Liver (tissue), 9 donors: ENCODE data around the gene WNT4. TPM values are rescaled to one million over a fixed set of nuclear protein-coding genes. Genes with fewer than 3 reads are reported as not detected.

Experiments used
- DNase-seq: peaks from one replicate; pipeline ENCODE4 v3.0.0-alpha.2; 2017; ENCODE audit warnings: low spot score
- H3K27ac ChIP-seq, 2 donors: one replicate each; pipeline ENCODE4 v1.7.0; 2013; ENCODE audit warnings: inconsistent platforms in 2 of 2, low read length in 2 of 2, control low read depth in 1 of 2, low read depth in 1 of 2, mild to moderate bottlenecking in 1 of 2
- H3K27me3 ChIP-seq, 4 donors: one replicate each; pipeline versions ENCODE4 v1.6.1 to v1.7.0; 2013; ENCODE audit warnings: low read length in 3 of 4, inconsistent platforms in 1 of 4, mild to moderate bottlenecking in 1 of 4, moderate library complexity in 1 of 4; ENCODE audit not compliant: control insufficient read depth in 4 of 4, insufficient read depth in 4 of 4
- H3K36me3 ChIP-seq, 4 donors: one replicate each; pipeline versions ENCODE4 v1.6.1 to v1.7.0; 2013; ENCODE audit warnings: low read length in 3 of 4, mild to moderate bottlenecking in 3 of 4, low read depth in 1 of 4, moderate library complexity in 1 of 4; ENCODE audit not compliant: control insufficient read depth in 4 of 4, insufficient read depth in 3 of 4
- H3K4me1 ChIP-seq, 4 donors: one replicate each; pipeline versions ENCODE4 v1.6.1 to v1.7.0; 2013; ENCODE audit warnings: low read length in 3 of 4, mild to moderate bottlenecking in 3 of 4, moderate library complexity in 1 of 4; ENCODE audit not compliant: control insufficient read depth in 4 of 4, insufficient read depth in 4 of 4
- H3K4me3 ChIP-seq, 3 donors: one replicate each; pipeline versions ENCODE4 v1.6.1 to v1.7.0; 2013; ENCODE audit warnings: low read length in 3 of 3, control low read depth in 1 of 3, low read depth in 1 of 3, mild to moderate bottlenecking in 1 of 3
- H3K9ac ChIP-seq, 2 donors: one replicate each; pipeline ENCODE4 v1.7.0; 2013; ENCODE audit warnings: low read length in 2 of 2, mild to moderate bottlenecking in 2 of 2, moderate library complexity in 2 of 2, control low read depth in 1 of 2, low read depth in 1 of 2
- H3K9me3 ChIP-seq, 4 donors: one replicate each; pipeline versions ENCODE4 v1.6.1 to v1.7.0; 2013; ENCODE audit warnings: low read length in 3 of 4; ENCODE audit not compliant: control insufficient read depth in 4 of 4
- EGR1 ChIP-seq, 2 donors: IDR thresholded peaks; 2 replicates each; pipeline ENCODE4 v1.6.1; 2016 to 2018; ENCODE audit warnings: antibody characterized with exemption in 2 of 2, low read depth in 2 of 2
- FOXA1 ChIP-seq: IDR thresholded peaks from 2 replicates; pipeline ENCODE4 v1.6.1; 2016; ENCODE audit warnings: antibody characterized with exemption
- FOXA2 ChIP-seq: IDR thresholded peaks from 2 replicates; pipeline ENCODE4 v1.6.1; 2016; ENCODE audit warnings: antibody characterized with exemption
- GABPA ChIP-seq, 2 donors: IDR thresholded peaks in 1 of 2; conservative IDR thresholded peaks in 1 of 2; 2 replicates each; pipeline ENCODE4 v1.6.1; 2016; ENCODE audit warnings: antibody characterized with exemption in 2 of 2, mild to moderate bottlenecking in 1 of 2, moderate library complexity in 1 of 2
- HNF4A ChIP-seq, 2 donors: conservative IDR thresholded peaks; 2 replicates each; pipeline ENCODE4 v1.6.1; 2016; ENCODE audit warnings: antibody characterized with exemption in 2 of 2, mild to moderate bottlenecking in 2 of 2
- HNF4G ChIP-seq: IDR thresholded peaks from 2 replicates; pipeline ENCODE4 v1.6.1; 2016; ENCODE audit warnings: antibody characterized with exemption
- JUND ChIP-seq, 2 donors: IDR thresholded peaks; 2 replicates each; pipeline ENCODE4 v1.6.1; 2016; ENCODE audit warnings: antibody characterized with exemption in 2 of 2
- NR2F2 ChIP-seq: IDR thresholded peaks from 2 replicates; pipeline ENCODE4 v1.6.1; 2016; ENCODE audit warnings: antibody characterized with exemption
- RXRA ChIP-seq, 2 donors: IDR thresholded peaks; 2 replicates each; pipeline ENCODE4 v1.6.1; 2017 to 2018; ENCODE audit warnings: antibody characterized with exemption in 2 of 2, mild to moderate bottlenecking in 1 of 2
- SP1 ChIP-seq: IDR thresholded peaks from 2 replicates; pipeline ENCODE4 v1.6.1; 2018; ENCODE audit warnings: antibody characterized with exemption, mild to moderate bottlenecking
- TAF1 ChIP-seq: conservative IDR thresholded peaks from 2 replicates; pipeline ENCODE4 v1.6.1; 2016; ENCODE audit warnings: antibody characterized with exemption, mild to moderate bottlenecking
- YY1 ChIP-seq: IDR thresholded peaks from 2 replicates; pipeline ENCODE4 v1.6.1; 2016; ENCODE audit warnings: antibody characterized with exemption, mild to moderate bottlenecking
- WGBS: extraction: QIAGEN DNeasy Blood & Tissue Kit; methylation state at CpG from one replicate; pipeline ENCODE4 v1.1.7; 2013; 5-methylcytosine and 5-hydroxymethylcytosine counted together
- polyA plus RNA-seq, 2 donors: library from polyadenylated mRNA; stranded (reverse) in 1 of 2; unstranded in 1 of 2; fragments of 200-250 nt in 1 of 2; fragments of >200 nt in 1 of 2; fragmentation: Nextera tagmentation in 1 of 2; extraction: Ambion mirVana in 1 of 2; gene quantifications; one replicate each; pipeline versions ENCODE4 v1.2.1 to v1.2.3, GENCODE V29; 2013 to 2015
- total RNA-seq, 2 donors: library from RNA; depleted of rRNA; stranded (reverse); fragments of >200 nt; gene quantifications; one replicate each; pipeline ENCODE4 v1.2.3, GENCODE V29; 2014
- TF ChIP-seq, protein P1 (sequence below): IDR thresholded peaks from 2 replicates; pipeline ENCODE4 v1.6.1; 2016; ENCODE audit warnings: antibody characterized with exemption
- TF ChIP-seq, protein P2 (sequence below): IDR thresholded peaks from 2 replicates; pipeline ENCODE4 v1.6.1; 2016; ENCODE audit warnings: antibody characterized with exemption
- TF ChIP-seq, protein P3 (sequence below): fragments of 150-350 bp; IDR thresholded peaks from 2 replicates; pipeline ENCODE4 v1.5.1; 2017; ENCODE audit warnings: improper control_type of control experiment, low read depth, low read length; ENCODE audit not compliant: missing input control
- TF ChIP-seq, protein P4 (sequence below): IDR thresholded peaks from 2 replicates; pipeline ENCODE4 v1.6.1; 2016; ENCODE audit warnings: antibody characterized with exemption, mild to moderate bottlenecking
- donor health status: healthy.
- donor health status: healthy.
- donor health status: healthy.
- donor health status: healthy.
- donor health status: healthy.

WNT4 gene
- total and polyA plus RNA-seq, 4 donors = under 0.01 to 0.09 TPM; not detected in 2

DNA sequence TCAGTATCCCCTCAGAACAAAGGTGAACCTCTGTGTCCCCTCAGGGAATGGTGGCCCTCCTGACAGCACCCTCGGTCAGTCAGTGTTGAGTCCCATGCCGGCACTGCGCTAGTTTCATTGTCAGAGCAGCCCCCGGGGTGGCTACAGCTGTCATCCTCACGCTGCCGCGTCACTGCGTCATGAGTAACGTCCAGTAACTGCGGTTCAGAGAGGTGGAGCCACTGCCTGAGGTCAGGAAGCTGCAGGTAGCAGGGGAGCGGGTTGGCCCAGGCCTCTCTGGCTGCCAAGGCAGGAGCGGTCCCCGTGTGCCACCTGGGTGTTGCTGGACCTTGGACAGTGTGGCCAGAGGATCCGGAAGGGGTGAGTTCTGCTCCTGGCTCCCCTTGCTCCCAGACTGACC lies 20.2 kb upstream of the WNT4 start:
- Histone ChIP-seq H3K4me1 (no peaks in the 10 kb centered on the region), H3K36me3 (no peaks in the 10 kb centered on the region), H3K27me3 (no peaks in the 10 kb centered on the region), H3K9me3 (no peaks in the 10 kb centered on the region), H3K9ac (no peak overlapping the region), H3K4me3 (no peak overlapping the region), H3K27ac (no peak overlapping the region)
- no peak for DNase-seq
- no peak for TF ChIP-seq FOXA1
- TF ChIP-seq, protein P1, sequence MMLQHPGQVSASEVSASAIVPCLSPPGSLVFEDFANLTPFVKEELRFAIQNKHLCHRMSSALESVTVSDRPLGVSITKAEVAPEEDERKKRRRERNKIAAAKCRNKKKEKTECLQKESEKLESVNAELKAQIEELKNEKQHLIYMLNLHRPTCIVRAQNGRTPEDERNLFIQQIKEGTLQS = no peak
- TF ChIP-seq SP1 = no peak
- TF ChIP-seq, protein P2, sequence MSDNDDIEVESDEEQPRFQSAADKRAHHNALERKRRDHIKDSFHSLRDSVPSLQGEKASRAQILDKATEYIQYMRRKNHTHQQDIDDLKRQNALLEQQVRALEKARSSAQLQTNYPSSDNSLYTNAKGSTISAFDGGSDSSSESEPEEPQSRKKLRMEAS = no peak
- TF ChIP-seq HNF4G = no peak
- TF ChIP-seq, protein P3, sequence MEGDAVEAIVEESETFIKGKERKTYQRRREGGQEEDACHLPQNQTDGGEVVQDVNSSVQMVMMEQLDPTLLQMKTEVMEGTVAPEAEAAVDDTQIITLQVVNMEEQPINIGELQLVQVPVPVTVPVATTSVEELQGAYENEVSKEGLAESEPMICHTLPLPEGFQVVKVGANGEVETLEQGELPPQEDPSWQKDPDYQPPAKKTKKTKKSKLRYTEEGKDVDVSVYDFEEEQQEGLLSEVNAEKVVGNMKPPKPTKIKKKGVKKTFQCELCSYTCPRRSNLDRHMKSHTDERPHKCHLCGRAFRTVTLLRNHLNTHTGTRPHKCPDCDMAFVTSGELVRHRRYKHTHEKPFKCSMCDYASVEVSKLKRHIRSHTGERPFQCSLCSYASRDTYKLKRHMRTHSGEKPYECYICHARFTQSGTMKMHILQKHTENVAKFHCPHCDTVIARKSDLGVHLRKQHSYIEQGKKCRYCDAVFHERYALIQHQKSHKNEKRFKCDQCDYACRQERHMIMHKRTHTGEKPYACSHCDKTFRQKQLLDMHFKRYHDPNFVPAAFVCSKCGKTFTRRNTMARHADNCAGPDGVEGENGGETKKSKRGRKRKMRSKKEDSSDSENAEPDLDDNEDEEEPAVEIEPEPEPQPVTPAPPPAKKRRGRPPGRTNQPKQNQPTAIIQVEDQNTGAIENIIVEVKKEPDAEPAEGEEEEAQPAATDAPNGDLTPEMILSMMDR = no peak
- no peak for TF ChIP-seq TAF1
- WGBS = 87% methylated on average over 14 of the region's 14 CpGs

DNA sequence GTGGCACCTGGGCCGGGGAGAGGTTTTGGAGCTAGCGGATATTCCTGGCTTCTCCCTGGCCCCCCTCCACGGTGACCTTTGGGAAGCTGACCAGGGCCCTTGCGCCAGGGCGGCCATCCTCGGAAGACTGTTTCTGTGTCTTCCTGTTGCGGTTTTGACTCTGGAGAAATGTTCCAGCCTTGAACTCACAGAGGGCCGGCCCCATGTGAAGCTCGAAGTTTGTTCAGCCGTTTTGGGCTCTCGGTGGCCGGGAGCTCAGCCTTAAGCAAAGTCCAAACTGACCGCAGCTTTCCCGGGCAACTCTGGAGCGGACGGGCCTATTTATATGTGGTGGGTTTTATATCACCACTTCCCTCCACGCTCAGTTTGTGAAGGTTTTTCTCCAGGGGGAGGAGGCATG lies 17.0 kb upstream of the WNT4 start:
- Histone ChIP-seq H3K4me3 (no peak overlapping the region), H3K9ac (no peak overlapping the region), H3K27ac (no peak overlapping the region), H3K9me3 (no peaks in the 10 kb centered on the region), H3K4me1 (no peaks in the 10 kb centered on the region), H3K27me3 (peaks cover 0 to 3% (median 0%) of the 10 kb centered on the region in 4 donors), H3K36me3 (no peaks in the 10 kb centered on the region)
- no peak for DNase-seq
- WGBS = 81% methylated on average over 17 of the region's 17 CpGs
- TF ChIP-seq, protein P4, sequence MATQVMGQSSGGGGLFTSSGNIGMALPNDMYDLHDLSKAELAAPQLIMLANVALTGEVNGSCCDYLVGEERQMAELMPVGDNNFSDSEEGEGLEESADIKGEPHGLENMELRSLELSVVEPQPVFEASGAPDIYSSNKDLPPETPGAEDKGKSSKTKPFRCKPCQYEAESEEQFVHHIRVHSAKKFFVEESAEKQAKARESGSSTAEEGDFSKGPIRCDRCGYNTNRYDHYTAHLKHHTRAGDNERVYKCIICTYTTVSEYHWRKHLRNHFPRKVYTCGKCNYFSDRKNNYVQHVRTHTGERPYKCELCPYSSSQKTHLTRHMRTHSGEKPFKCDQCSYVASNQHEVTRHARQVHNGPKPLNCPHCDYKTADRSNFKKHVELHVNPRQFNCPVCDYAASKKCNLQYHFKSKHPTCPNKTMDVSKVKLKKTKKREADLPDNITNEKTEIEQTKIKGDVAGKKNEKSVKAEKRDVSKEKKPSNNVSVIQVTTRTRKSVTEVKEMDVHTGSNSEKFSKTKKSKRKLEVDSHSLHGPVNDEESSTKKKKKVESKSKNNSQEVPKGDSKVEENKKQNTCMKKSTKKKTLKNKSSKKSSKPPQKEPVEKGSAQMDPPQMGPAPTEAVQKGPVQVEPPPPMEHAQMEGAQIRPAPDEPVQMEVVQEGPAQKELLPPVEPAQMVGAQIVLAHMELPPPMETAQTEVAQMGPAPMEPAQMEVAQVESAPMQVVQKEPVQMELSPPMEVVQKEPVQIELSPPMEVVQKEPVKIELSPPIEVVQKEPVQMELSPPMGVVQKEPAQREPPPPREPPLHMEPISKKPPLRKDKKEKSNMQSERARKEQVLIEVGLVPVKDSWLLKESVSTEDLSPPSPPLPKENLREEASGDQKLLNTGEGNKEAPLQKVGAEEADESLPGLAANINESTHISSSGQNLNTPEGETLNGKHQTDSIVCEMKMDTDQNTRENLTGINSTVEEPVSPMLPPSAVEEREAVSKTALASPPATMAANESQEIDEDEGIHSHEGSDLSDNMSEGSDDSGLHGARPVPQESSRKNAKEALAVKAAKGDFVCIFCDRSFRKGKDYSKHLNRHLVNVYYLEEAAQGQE = no peak
- TF ChIP-seq FOXA1 = no peak
- TF ChIP-seq, protein P2 = no peak
- no peak for TF ChIP-seq EGR1 (IDR thresholded peaks at IDR 0.05; ENCODE audit: low read depth in 2 of 2)
- TF ChIP-seq NR2F2 = no peak
- TF ChIP-seq HNF4A (conservative IDR thresholded peaks at IDR 0.05) = no peak
- no peak for TF ChIP-seq HNF4G
- TF ChIP-seq RXRA (IDR thresholded peaks at IDR 0.05) = no peak

DNA sequence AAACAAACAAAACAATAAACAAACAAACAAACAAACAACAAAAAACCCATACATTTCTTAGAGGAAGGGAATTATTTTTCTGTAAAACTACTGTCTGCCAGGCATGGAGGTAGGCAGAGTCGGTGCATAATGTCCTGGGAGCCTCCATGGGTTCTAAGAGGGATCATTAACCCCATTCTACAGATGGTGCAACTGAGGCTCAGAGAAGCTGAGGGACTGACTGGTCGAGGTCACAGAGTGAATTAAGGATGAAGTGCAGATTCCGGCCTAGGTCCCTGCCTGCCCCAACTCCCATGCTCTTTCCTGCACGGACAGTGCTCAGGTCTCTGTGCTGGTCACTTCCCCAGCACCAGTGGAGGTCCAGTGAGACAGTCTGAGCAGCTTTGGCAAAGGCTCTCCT lies 15.8 kb upstream of the WNT4 start:
- 88% methylated on average over 4 of the region's 4 CpGs for WGBS
- no peak overlapping the region for H3K9ac ChIP-seq
- no peaks in the 10 kb centered on the region for H3K4me1 ChIP-seq
- no peak overlapping the region for H3K27ac ChIP-seq
- H3K9me3 ChIP-seq = no peaks in the 10 kb centered on the region
- peaks cover 0 to 3% (median 0%) of the 10 kb centered on the region in 4 donors for H3K27me3 ChIP-seq
- H3K36me3 ChIP-seq = no peaks in the 10 kb centered on the region
- no peak for DNase-seq
- no peak overlapping the region for H3K4me3 ChIP-seq
- TF ChIP-seq TAF1 (no peak), FOXA2 (no peak), YY1 (no peak), HNF4A (conservative IDR thresholded peaks at IDR 0.05) (no peak), JUND (IDR thresholded peaks at IDR 0.05) (no peak), SP1 (no peak), GABPA (IDR thresholded peaks at IDR 0.05 in 1 of 2, conservative IDR thresholded peaks at IDR 0.05 in 1 of 2) (no peak), HNF4G (no peak)
- TF ChIP-seq, protein P4 = no peak
- TF ChIP-seq, protein P3 = no peak
